ENCODE measurements around the gene UBR3. TPM values are rescaled to one million over a fixed set of nuclear protein-coding genes. Genes with fewer than 3 reads are reported as not detected.

UBR3 gene
- total RNA-seq, 2 donors from 2014 or later, result 42.7 to 54.1 TPM

GRCh38 chr2:170017860-170018532 lies 190.7 kb downstream of the UBR3 start:
- peaks cover 5% of the 10 kb centered on the region for H3K36me3 Mint-ChIP-seq
- DNase-seq (ENCODE audit: low spot score) (no peak), ATAC-seq (no peak)
- no peaks in the 10 kb centered on the region for H3K4me1 Mint-ChIP-seq (ENCODE audit: low read depth in 2 of 2)
- H3K9me3 Mint-ChIP-seq, result no peaks in the 10 kb centered on the region
- no peak overlapping the region for H3K27ac Mint-ChIP-seq
- H3K4me3 Mint-ChIP-seq, result no peak overlapping the region
- no peaks in the 10 kb centered on the region for H3K27me3 Mint-ChIP-seq

DNA sequence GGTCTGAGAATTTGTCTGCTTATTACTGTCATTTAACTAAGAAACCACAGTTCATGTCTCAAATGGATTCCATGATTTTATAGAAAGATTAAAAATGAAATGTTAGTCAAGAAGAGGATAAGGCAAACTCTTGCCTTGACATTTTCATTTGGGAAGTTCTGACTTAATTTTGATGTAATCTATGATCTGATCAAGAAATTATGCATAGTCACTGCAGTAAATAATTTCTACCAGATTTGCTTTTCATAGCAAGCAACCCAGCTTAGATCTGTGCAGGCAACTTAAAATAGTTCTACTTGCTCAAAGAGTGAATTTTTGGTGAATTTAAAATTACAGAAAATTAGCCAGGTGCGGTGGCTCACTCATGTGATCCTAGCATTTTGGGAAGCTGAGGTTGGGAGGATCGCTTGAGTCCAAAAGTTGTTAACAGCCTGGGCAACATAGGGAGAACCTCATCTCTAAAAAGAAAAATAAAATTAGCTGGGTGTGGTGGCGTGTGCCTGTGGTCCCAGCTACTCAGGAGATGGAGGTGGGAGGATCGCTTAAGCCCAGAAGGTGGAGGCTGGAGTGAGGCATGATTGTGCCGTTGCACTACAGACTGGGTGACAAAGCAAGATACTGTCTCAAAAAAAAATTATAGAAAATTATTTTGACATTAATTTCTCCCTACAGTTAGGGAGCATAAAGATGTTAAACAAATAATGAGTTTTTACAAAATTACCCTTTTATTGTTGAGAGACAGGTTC lies 192.0 kb downstream of the UBR3 start:
- Mint-ChIP-seq H3K27ac (no peak overlapping the region), H3K4me1 (ENCODE audit: low read depth in 2 of 2) (no peaks in the 10 kb centered on the region), H3K36me3 (peaks cover 5% of the 10 kb centered on the region), H3K9me3 (no peaks in the 10 kb centered on the region), H3K4me3 (no peak overlapping the region), H3K27me3 (no peaks in the 10 kb centered on the region)
- ATAC-seq (no peak), DNase-seq (ENCODE audit: low spot score) (no peak)

DNA sequence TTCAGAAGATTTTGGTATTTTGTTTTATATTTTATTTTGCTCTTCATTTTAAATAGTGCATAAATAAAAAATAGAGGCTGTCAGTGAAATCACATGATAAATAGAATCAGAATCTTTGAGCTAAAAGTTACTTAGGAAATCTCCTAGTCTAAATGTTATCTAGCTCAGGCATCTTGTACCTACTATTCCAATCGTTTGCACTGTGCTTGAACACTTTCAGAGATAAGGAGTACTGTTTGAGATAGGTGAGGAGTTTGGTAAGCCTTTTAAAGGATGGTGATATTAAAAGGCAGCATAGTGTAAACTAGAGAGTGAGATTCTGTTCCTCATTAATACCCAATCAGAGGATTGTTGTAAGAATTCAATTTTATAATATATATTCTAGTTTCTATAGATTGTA lies 193.5 kb downstream of the UBR3 start:
- Mint-ChIP-seq H3K4me1 (ENCODE audit: low read depth in 2 of 2) (no peaks in the 10 kb centered on the region), H3K27me3 (no peaks in the 10 kb centered on the region)

GRCh38 chr2:170022692-170023091 lies 195.4 kb downstream of the UBR3 start:
- ATAC-seq (no peak), DNase-seq (ENCODE audit: low spot score) (no peak)
- Mint-ChIP-seq H3K27ac (no peak overlapping the region), H3K9me3 (no peaks in the 10 kb centered on the region), H3K4me3 (no peak overlapping the region), H3K4me1 (ENCODE audit: low read depth in 2 of 2) (no peaks in the 10 kb centered on the region), H3K27me3 (no peaks in the 10 kb centered on the region), H3K36me3 (peaks cover 5% of the 10 kb centered on the region)

More for the DNA sequence above, 193.5 kb downstream of the UBR3 start:
- H3K4me3 Mint-ChIP-seq, result no peak overlapping the region
- H3K36me3 Mint-ChIP-seq, result peaks cover 5% of the 10 kb centered on the region
- DNase-seq (ENCODE audit: low spot score) (no peak), ATAC-seq (no peak)
- H3K27ac Mint-ChIP-seq, result no peak overlapping the region
- H3K9me3 Mint-ChIP-seq, result no peaks in the 10 kb centered on the region

GRCh38 chr2:170024721-170025120 lies 197.5 kb downstream of the UBR3 start:
- no peaks in the 10 kb centered on the region for H3K9me3 Mint-ChIP-seq
- DNase-seq (ENCODE audit: low spot score) (no peak), ATAC-seq (no peak)
- no peak overlapping the region for H3K27ac Mint-ChIP-seq
- no peaks in the 10 kb centered on the region for H3K27me3 Mint-ChIP-seq
- no peak overlapping the region for H3K4me3 Mint-ChIP-seq
- H3K4me1 Mint-ChIP-seq (ENCODE audit: low read depth in 2 of 2), result no peaks in the 10 kb centered on the region
- H3K36me3 Mint-ChIP-seq, result no peaks in the 10 kb centered on the region

DNA sequence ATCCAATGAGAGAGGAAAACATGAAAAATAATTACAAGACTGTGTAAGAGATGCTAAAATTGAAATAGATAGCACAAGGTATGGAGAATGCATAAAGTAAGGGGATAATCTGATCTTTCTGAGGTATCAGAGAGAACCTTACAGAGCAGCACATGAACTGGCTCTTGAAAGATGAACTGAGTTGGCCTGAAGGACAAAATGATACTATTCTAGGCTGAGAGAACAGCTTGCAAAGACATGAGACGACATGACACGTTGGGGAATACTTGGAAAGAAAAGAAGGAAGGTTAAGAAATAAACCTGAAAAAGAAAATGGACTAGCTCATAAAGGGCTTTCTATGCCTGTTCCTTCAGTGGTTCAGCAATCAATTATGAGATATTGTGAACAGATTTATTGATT lies 198.0 kb downstream of the UBR3 start:
- Mint-ChIP-seq H3K4me1 (ENCODE audit: low read depth in 2 of 2) (no peaks in the 10 kb centered on the region), H3K9me3 (no peaks in the 10 kb centered on the region), H3K4me3 (no peak overlapping the region), H3K27ac (no peak overlapping the region), H3K36me3 (no peaks in the 10 kb centered on the region), H3K27me3 (no peaks in the 10 kb centered on the region)
- no peak for DNase-seq (ENCODE audit: low spot score)
- ATAC-seq, result no peak

- Mint-ChIP-seq H3K4me1 (ENCODE audit: low read depth in 2 of 2) (no peaks in the 10 kb centered on the region), H3K27ac (no peak overlapping the region), H3K4me3 (no peak overlapping the region), H3K36me3 (no peaks in the 10 kb centered on the region), H3K9me3 (no peaks in the 10 kb centered on the region), H3K27me3 (no peaks in the 10 kb centered on the region)
- no peak for ATAC-seq
- DNase-seq (ENCODE audit: low spot score), result no peak
These were observed 199.1 kb downstream of the UBR3 start for GRCh38 chr2:170026361-170026760.

DNA sequence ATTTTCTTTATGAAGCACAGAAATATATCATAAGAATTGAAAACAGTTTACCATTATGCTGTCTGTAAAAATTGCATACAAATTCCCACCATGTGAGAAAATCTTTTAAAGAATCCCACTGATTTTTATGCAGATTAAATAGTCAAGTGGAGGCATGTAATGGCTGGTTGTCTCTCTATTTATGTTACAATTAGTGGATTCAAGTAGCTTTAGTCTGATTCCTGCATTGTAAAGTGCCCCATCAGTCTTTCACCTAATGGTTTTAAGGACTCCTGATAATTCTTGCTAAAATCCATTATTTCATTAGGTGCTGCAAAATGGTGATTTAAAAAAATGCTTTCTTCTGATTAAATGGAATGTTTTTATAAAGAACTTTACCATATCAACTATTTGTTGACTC lies 202.3 kb downstream of the UBR3 start:
- H3K27me3 Mint-ChIP-seq, result no peaks in the 10 kb centered on the region
- H3K9me3 Mint-ChIP-seq, result no peaks in the 10 kb centered on the region
- peaks cover 6% of the 10 kb centered on the region for H3K36me3 Mint-ChIP-seq
- no peak for DNase-seq (ENCODE audit: low spot score)
- no peak for ATAC-seq
- H3K4me3 Mint-ChIP-seq, result no peak overlapping the region
- H3K27ac Mint-ChIP-seq, result no peak overlapping the region
- H3K4me1 Mint-ChIP-seq (ENCODE audit: low read depth in 2 of 2), result no peaks in the 10 kb centered on the region

GRCh38 chr2:170030040-170030439 lies 202.8 kb downstream of the UBR3 start:
- no peak overlapping the region for H3K4me3 Mint-ChIP-seq
- H3K27me3 Mint-ChIP-seq, result no peaks in the 10 kb centered on the region
- DNase-seq (ENCODE audit: low spot score), result no peak
- H3K36me3 Mint-ChIP-seq, result peaks cover 6% of the 10 kb centered on the region
- H3K9me3 Mint-ChIP-seq, result no peaks in the 10 kb centered on the region
- H3K27ac Mint-ChIP-seq, result no peak overlapping the region
- H3K4me1 Mint-ChIP-seq (ENCODE audit: low read depth in 2 of 2), result no peaks in the 10 kb centered on the region
- ATAC-seq, result no peak

- H3K4me1 Mint-ChIP-seq (ENCODE audit: low read depth in 2 of 2), result no peaks in the 10 kb centered on the region
These were observed 204.0 kb downstream of the UBR3 start for GRCh38 chr2:170031288-170031687.

DNA sequence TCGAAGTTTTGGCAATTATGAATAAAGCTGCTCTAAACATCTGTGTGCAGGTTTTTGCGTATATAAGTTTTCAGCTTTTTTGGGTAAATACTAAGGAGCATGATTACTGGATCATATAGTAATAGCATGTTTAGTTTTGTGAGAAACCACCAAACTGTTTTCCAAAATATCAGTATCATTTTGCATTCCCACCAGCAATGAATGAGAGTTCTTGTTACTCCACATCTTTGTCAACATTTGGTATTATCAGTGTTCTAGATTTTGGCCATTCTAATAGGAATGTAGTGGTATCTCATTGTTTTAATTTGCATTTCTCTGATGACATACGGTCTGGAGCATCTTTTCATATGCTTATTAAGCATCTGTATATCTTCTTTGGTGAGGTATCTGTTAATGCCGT lies 207.3 kb downstream of the UBR3 start:
- DNase-seq (ENCODE audit: low spot score) (no peak), ATAC-seq (no peak)
- Mint-ChIP-seq H3K27me3 (no peaks in the 10 kb centered on the region), H3K36me3 (peaks cover 13% of the 10 kb centered on the region), H3K4me3 (no peak overlapping the region), H3K4me1 (ENCODE audit: low read depth in 2 of 2) (no peaks in the 10 kb centered on the region), H3K9me3 (no peaks in the 10 kb centered on the region), H3K27ac (no peak overlapping the region)

More at GRCh38 chr2:170031288-170031687, 204.0 kb downstream of the UBR3 start:
- Mint-ChIP-seq H3K27ac (no peak overlapping the region), H3K4me3 (no peak overlapping the region), H3K9me3 (no peaks in the 10 kb centered on the region), H3K27me3 (no peaks in the 10 kb centered on the region), H3K36me3 (peaks cover 6% of the 10 kb centered on the region)
- DNase-seq (ENCODE audit: low spot score), result no peak
- ATAC-seq, result no peak

- Mint-ChIP-seq H3K36me3 (peaks cover 6% of the 10 kb centered on the region), H3K27me3 (no peaks in the 10 kb centered on the region), H3K9me3 (no peaks in the 10 kb centered on the region), H3K4me1 (ENCODE audit: low read depth in 2 of 2) (no peaks in the 10 kb centered on the region), H3K4me3 (no peak overlapping the region), H3K27ac (no peak overlapping the region)
- ATAC-seq, result no peak
- DNase-seq (ENCODE audit: low spot score), result no peak
These were observed 211.5 kb downstream of the UBR3 start for GRCh38 chr2:170038734-170039133.

DNA sequence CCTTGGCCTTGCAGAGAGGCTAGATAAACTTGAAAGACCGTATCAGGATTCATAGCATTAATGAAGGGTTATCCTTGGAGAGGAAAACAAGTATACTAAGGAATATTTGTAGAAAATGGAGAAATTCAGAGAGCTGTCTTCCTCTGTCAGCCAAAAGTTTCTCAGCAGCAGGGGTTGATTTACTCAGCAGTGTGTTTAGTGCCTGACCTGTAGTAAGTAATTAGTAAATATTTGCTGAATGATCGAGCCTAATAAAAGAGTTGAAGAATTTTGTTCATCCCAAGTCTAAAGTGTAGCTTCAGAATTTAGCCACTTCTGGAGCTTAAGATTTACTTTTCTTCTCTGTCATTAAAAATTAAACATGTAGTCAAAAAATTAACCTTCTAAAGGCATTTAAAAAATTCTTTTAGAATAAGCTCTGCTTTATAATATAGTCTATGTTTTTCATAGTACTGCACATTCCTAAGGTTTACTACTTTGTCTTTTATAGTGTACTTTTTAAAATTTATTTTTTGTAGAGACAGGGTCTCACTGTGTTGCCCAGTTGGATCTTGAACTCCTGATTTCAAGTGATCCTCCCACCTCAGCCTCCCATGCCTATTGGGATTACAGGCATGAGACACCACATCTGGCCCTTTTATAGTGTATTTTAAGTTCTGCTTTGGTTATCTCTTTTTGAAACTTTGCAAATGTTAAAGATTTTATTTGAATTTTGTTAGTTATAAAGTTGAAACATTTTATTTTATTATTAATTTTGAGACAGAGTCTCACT lies 212.3 kb downstream of the UBR3 start:
- DNase-seq (ENCODE audit: low spot score) (no peak), ATAC-seq (no peak)
- Mint-ChIP-seq H3K4me3 (no peak overlapping the region), H3K4me1 (ENCODE audit: low read depth in 2 of 2) (no peaks in the 10 kb centered on the region), H3K36me3 (peaks cover 6% of the 10 kb centered on the region), H3K9me3 (no peaks in the 10 kb centered on the region), H3K27me3 (no peaks in the 10 kb centered on the region), H3K27ac (no peak overlapping the region)
